H9 (cell line): ENCODE results near the gene MPHOSPH10. TPM values are rescaled to one million over a fixed set of nuclear protein-coding genes. Genes with fewer than 3 reads are reported as not detected.

Experiments used
- DNase-seq: peaks from one replicate; pipeline ENCODE4 v3.0.0-alpha.2; 2017
- H2AFZ ChIP-seq: one replicate; pipeline ENCODE4 v1.6.1; 2013; ENCODE audit warnings: mild to moderate bottlenecking, low read length, control low read depth, moderate library complexity
- H2AK5ac ChIP-seq: 2 replicates; pipeline ENCODE4 v1.6.1; 2013; ENCODE audit warnings: low read length, control low read depth, mixed read lengths; ENCODE audit not compliant: insufficient read length
- H2BK120ac ChIP-seq: one replicate; pipeline ENCODE4 v1.6.1; 2013; ENCODE audit warnings: low read depth, mild to moderate bottlenecking, low read length, control low read depth, inconsistent platforms; ENCODE audit not compliant: poor library complexity, severe bottlenecking
- H2BK12ac ChIP-seq: 2 replicates; pipeline ENCODE4 v1.6.1; 2013; ENCODE audit warnings: low read length, control low read depth, mixed read lengths, low read depth; ENCODE audit not compliant: insufficient read length
- H2BK15ac ChIP-seq: 2 replicates; pipeline ENCODE4 v1.6.1; 2013; ENCODE audit warnings: low read depth, low read length, control low read depth
- H2BK20ac ChIP-seq: one replicate; pipeline ENCODE4 v1.6.1; 2013; ENCODE audit warnings: low read depth, mild to moderate bottlenecking, low read length, control low read depth, inconsistent platforms; ENCODE audit not compliant: poor library complexity, severe bottlenecking
- H2BK5ac ChIP-seq: 2 replicates; pipeline ENCODE4 v1.6.1; 2013; ENCODE audit warnings: low read length, control low read depth, mixed read lengths; ENCODE audit not compliant: insufficient read length
- H3K14ac ChIP-seq: 2 replicates; pipeline ENCODE4 v1.6.1; 2013; ENCODE audit warnings: low read length, control low read depth; ENCODE audit not compliant: insufficient read depth
- H3K18ac ChIP-seq: 2 replicates; pipeline ENCODE4 v1.6.1; 2013; ENCODE audit warnings: low read depth, mild to moderate bottlenecking, mixed read lengths, low read length, control low read depth; ENCODE audit not compliant: insufficient read length
- H3K23ac ChIP-seq: 2 replicates; pipeline ENCODE4 v1.6.1; 2013; ENCODE audit warnings: low read length, control low read depth, mixed read lengths, low read depth; ENCODE audit not compliant: insufficient read length
- H3K23me2 ChIP-seq: 2 replicates; pipeline ENCODE4 v1.6.1; 2013; ENCODE audit warnings: low read depth, mild to moderate bottlenecking, mixed read lengths, low read length, control low read depth; ENCODE audit not compliant: insufficient read length, poor library complexity, severe bottlenecking
- H3K27ac ChIP-seq: 2 replicates; pipeline ENCODE4 v1.5.1; 2013; ENCODE audit warnings: low read length, control low read depth, mixed read lengths, low read depth; ENCODE audit not compliant: insufficient read length
- H3K27me3 ChIP-seq: 2 replicates; pipeline ENCODE4 v1.6.1; 2013; ENCODE audit warnings: low read length, control low read depth, inconsistent platforms; ENCODE audit not compliant: insufficient read depth
- H3K4ac ChIP-seq: 2 replicates; pipeline ENCODE4 v1.6.1; 2013; ENCODE audit warnings: low read depth, mild to moderate bottlenecking, control low read depth, inconsistent platforms, low read length, moderate library complexity
- H3K4me1 ChIP-seq: 2 replicates; pipeline ENCODE4 v1.6.1; 2013; ENCODE audit warnings: low read length, control low read depth, inconsistent platforms; ENCODE audit not compliant: insufficient read depth
- H3K4me2 ChIP-seq: 2 replicates; pipeline ENCODE4 v1.6.1; 2013; ENCODE audit warnings: low read length, control low read depth, mixed read lengths; ENCODE audit not compliant: insufficient read length, insufficient read depth
- H3K56ac ChIP-seq: 2 replicates; pipeline ENCODE4 v1.6.1; 2013; ENCODE audit warnings: low read depth, mild to moderate bottlenecking, mixed read lengths, low read length, control low read depth; ENCODE audit not compliant: insufficient read length
- H3K79me1 ChIP-seq: 2 replicates; pipeline ENCODE4 v1.6.1; 2013; ENCODE audit warnings: low read depth, mild to moderate bottlenecking, moderate library complexity, low read length, control low read depth, inconsistent platforms; ENCODE audit not compliant: insufficient read depth, poor library complexity, severe bottlenecking
- H3K79me2 ChIP-seq: 2 replicates; pipeline ENCODE4 v1.6.1; 2013; ENCODE audit warnings: low read length, control low read depth, inconsistent platforms; ENCODE audit not compliant: insufficient read depth
- H3K9ac ChIP-seq: 2 replicates; pipeline ENCODE4 v1.6.1; 2013; ENCODE audit warnings: low read length, control low read depth, mixed read lengths; ENCODE audit not compliant: insufficient read length; ENCODE audit errors: extremely low read depth
- H3K9me3 ChIP-seq: one replicate; pipeline ENCODE4 v1.6.1; 2013; ENCODE audit warnings: low read depth, low read length, inconsistent platforms; ENCODE audit not compliant: control insufficient read depth
- H3T11ph ChIP-seq: one replicate; pipeline ENCODE4 v1.6.1; 2013; ENCODE audit warnings: mild to moderate bottlenecking, low read length, control low read depth, inconsistent platforms
- H4K20me1 ChIP-seq: one replicate; pipeline ENCODE4 v1.6.1; 2013; ENCODE audit not compliant: control insufficient read depth, insufficient read length, insufficient read depth
- H4K5ac ChIP-seq: 2 replicates; pipeline ENCODE4 v1.6.1; 2013; ENCODE audit warnings: low read depth, mild to moderate bottlenecking, mixed read lengths, low read length, control low read depth; ENCODE audit not compliant: insufficient read length
- H4K8ac ChIP-seq: replicated peaks from 2 replicates; pipeline ENCODE4 v1.6.1; 2013; ENCODE audit warnings: low read length, control low read depth, mixed read lengths, low read depth; ENCODE audit not compliant: insufficient read length
- H4K91ac ChIP-seq: 2 replicates; pipeline ENCODE4 v1.6.1; 2013; ENCODE audit warnings: low read depth, mild to moderate bottlenecking, moderate library complexity, mixed read lengths, low read length, control low read depth; ENCODE audit not compliant: insufficient read length
- H3K27ac Mint-ChIP-seq, 3 experiments: 2 replicates in 2 of 3; 3 replicates in 1 of 3; pipeline ENCODE4 v1.8.0; 2020 to 2021; ENCODE audit warnings: mixed read lengths in 3 of 3, mild to moderate bottlenecking in 1 of 3, moderate library complexity in 1 of 3
- H3K27me3 Mint-ChIP-seq: 2 replicates; pipeline ENCODE4 v1.8.0; 2021; ENCODE audit warnings: low read depth, mild to moderate bottlenecking, moderate library complexity, mixed read lengths
- H3K36me3 Mint-ChIP-seq, 3 experiments: 2 replicates in 2 of 3; 3 replicates in 1 of 3; pipeline ENCODE4 v1.8.0; 2020 to 2021; ENCODE audit warnings: low read depth in 3 of 3, mixed read lengths in 3 of 3; ENCODE audit not compliant: insufficient read depth in 1 of 3
- H3K4me1 Mint-ChIP-seq, 2 experiments: 2 replicates each; pipeline ENCODE4 v1.8.0; 2020; ENCODE audit warnings: mixed read lengths in 2 of 2
- H3K4me3 Mint-ChIP-seq, 2 experiments: 2 replicates in 1 of 2; 3 replicates in 1 of 2; pipeline ENCODE4 v1.8.0; 2020 to 2021; ENCODE audit warnings: mild to moderate bottlenecking in 2 of 2, mixed read lengths in 2 of 2, moderate library complexity in 1 of 2
- H3K9me3 Mint-ChIP-seq, 2 experiments: 2 replicates in 1 of 2; 3 replicates in 1 of 2; pipeline ENCODE4 v1.8.0; 2020; ENCODE audit warnings: mild to moderate bottlenecking in 2 of 2, mixed read lengths in 2 of 2, moderate library complexity in 1 of 2
- CTCF ChIP-seq: fragments of 200-600 bp; sonication (generic); conservative IDR thresholded peaks from 3 replicates; pipeline ENCODE4 v1.8.0; 2021; ENCODE audit warnings: antibody characterized with exemption, mild to moderate bottlenecking
- WGBS: extraction: QIAGEN DNeasy Blood & Tissue Kit; methylation state at CpG from one replicate; pipeline ENCODE4 v1.1.7; 2013; ENCODE audit warnings: missing lambda C conversion rate, low lambda C conversion rate, mixed read lengths; ENCODE audit not compliant: insufficient read length; ENCODE audit errors: extremely low coverage; 5-methylcytosine and 5-hydroxymethylcytosine counted together
- total RNA-seq: library from RNA; stranded (reverse); gene quantifications from 2 replicates; pipeline ENCODE4 v1.2.1, GENCODE V29; 2021

Gene MPHOSPH10
- total RNA-seq, 1 experiment from 2014 or later: 42.1 TPM

- H3K14ac ChIP-seq: no peak overlapping the region
- H4K20me1 ChIP-seq: no peaks in the 10 kb centered on the region
- H2AFZ ChIP-seq: no peak overlapping the region
- H3K4me2 ChIP-seq: no peak overlapping the region
- H3K27ac Mint-ChIP-seq: no peak overlapping the region
- no peak for TF ChIP-seq CTCF
- no peak overlapping the region for H3K4me3 Mint-ChIP-seq
- H4K5ac ChIP-seq: no peak overlapping the region
- H2BK15ac ChIP-seq: no peak overlapping the region
- H2BK12ac ChIP-seq: no peak overlapping the region
- H3K27ac ChIP-seq: no peak overlapping the region
- no peaks in the 10 kb centered on the region for H3K27me3 Mint-ChIP-seq
- no peaks in the 10 kb centered on the region for H3K9me3 ChIP-seq
- no peak overlapping the region for H3K56ac ChIP-seq
- no peaks in the 10 kb centered on the region for H3K27me3 ChIP-seq
- H3K9ac ChIP-seq: no peak overlapping the region
- H2BK120ac ChIP-seq: no peak overlapping the region
- no peak overlapping the region for H3K18ac ChIP-seq
- H3K4me1 Mint-ChIP-seq: no peaks in the 10 kb centered on the region
- no peaks in the 10 kb centered on the region for H3K79me2 ChIP-seq
- no peaks in the 10 kb centered on the region for H3K23me2 ChIP-seq
- no peaks in the 10 kb centered on the region for H3K4me1 ChIP-seq
- no peak overlapping the region for H3T11ph ChIP-seq
- H4K91ac ChIP-seq: no peak overlapping the region
- no peak for DNase-seq
- H2BK5ac ChIP-seq: no peak overlapping the region
- no peak overlapping the region for H3K4ac ChIP-seq
- no CpG with 5 or more reads among the region's 1 CpG for WGBS
- no peak overlapping the region for H2BK20ac ChIP-seq
- no peak overlapping the region for H2AK5ac ChIP-seq
- peaks cover 14 to 45% (median 25%) of the 10 kb centered on the region in 3 experiments; a peak in 6 of 7 replicates for H3K36me3 Mint-ChIP-seq
- H3K79me1 ChIP-seq: no peaks in the 10 kb centered on the region
- H3K23ac ChIP-seq: no peak overlapping the region
- no peak overlapping the region for H4K8ac ChIP-seq
- H3K9me3 Mint-ChIP-seq: no peaks in the 10 kb centered on the region
Measured at GRCh38 chr2:71121479-71121878, 9.0 kb upstream of the MPHOSPH10 start.
